HG03066 (cell line): ENCODE measurements around the gene ACTR3.
"Not testable (repeated sequence)": the region's sequence is repeated elsewhere in the genome, so short reads cannot be mapped to it uniquely, and the experiment has no call there.

Experiments used
- ATAC-seq: cut with Tn5 transposase; IDR thresholded peaks from one replicate; pipeline ENCODE4 v1.9.1; 2021; ENCODE audit warnings: low read depth; ENCODE audit not compliant: unreplicated experiment

Gene ACTR3

DNA sequence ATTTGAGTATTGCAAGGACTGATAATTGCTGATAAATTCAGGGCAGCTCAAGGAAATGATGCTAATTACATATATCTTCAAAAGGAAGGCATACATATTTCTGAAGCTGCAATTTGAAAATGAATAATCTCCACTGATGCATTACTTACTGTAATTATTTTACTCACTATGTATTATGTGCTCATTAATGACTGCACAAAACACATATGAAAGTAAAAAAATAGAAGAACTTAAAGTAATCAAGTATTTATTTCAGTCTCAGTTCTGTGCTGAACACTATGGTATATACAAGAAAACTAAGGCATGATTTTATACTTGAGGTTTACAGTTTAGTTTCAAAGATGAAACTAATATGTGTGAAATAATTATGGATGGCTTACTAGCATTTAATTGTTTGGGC is 9.3 kb downstream of the ACTR3 start:
- no peak for ATAC-seq

DNA sequence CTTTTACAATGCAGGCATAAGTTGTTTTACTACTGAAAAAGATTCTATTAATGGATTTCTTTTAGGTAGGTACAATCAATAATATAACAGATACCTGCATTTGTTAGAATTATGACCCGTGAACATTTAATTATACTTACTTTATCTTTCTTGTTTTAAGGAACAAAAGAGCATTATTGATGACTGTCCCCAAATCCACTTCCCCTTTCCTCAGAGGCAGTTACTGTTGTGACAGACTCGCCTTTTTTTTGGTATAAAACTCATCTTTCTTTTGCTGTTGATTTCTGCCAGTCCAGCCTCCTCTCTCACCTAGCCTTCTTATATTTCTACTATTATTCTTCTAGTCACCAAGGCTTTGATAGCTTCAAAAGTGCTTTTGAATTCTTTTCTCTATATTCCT is 12.1 kb downstream of the ACTR3 start:
- ATAC-seq, result no peak

DNA sequence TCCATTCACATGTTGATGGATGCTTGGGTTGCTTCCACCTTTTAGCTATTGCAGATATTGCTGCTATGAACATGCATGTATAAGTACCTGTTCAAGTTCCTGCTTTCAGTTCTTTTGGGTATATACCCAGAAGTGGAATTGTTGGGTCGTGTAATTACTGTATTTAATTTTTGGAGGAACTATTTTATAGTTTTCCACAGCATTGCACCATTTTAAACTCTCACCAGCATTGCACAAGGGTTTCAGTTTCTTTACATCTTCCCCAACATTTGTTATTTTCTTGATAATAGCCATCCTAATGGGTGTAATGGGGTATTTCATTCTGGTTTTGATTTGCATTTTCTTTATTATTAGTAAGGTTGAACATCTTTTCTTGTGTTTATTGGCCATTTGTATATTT is 16.0 kb downstream of the ACTR3 start:
- no peak for ATAC-seq

DNA sequence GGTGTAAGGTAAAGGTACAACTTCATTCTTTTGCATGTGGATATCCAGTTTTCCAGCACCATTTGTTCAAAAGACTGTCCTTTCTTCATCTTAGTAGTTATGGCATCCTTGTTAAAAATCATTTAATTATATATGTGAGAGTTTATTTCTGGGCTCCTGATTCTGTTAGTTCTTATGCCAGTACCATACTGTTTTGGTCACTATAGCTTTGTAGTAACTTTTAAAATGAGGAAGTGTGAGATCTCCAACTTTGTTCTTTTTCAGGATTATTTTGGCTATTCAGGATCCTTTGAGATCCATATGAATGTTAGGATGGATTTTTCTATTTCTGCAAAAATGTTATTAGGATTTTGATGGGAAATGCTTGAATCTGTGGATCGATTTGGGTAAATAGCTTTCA is 16.8 kb downstream of the ACTR3 start:
- no peak for ATAC-seq

DNA sequence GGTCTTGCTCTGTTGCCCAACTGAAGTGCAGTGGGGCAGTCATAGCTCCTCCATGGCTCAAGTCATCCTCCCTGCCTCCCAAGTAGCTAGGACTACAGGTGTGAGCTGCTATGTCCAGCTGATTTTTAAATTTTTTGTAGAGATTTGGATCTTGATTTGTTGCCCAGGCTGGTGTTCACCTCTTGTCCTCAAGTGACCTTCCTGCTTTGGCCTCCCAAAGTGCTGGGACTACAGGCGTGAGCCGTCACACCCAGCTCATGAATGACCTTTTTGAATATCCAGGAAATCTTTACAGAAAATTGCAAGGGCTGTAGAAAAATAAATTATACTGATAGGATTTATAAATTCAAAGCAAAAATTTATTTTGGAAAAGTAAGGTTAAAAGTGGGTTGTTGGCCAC is 17.4 kb downstream of the ACTR3 start:
- ATAC-seq, result no peak

DNA sequence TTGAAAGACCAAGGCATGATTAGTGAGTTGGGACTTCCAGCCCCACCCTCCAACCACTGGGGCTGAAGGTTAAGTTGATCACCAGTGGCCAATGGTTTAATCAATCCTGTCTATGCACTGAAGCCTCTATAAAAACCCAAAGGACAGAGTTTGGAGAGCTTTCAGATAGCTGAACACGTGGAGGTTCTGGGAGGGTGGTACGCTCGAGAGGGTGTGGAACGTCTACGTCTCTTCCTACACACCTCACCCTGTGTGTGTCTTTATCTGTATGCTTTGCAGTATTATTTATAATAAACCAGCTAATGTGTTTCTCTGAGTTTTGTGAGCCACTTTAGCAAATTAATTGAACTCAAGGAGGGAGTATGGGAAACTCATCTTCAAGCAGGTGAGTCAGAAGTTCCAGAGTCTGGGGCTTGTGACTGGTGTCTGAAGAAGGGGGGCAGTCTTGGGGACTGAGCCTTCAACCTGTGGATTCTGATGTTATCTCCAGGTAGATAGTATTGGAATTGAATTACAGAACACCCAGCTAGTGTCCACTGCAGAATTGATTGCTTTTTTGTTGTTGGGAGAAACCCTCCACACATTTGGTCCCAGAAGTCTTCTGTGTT is 20.3 kb downstream of the ACTR3 start:
- no peak for ATAC-seq

DNA sequence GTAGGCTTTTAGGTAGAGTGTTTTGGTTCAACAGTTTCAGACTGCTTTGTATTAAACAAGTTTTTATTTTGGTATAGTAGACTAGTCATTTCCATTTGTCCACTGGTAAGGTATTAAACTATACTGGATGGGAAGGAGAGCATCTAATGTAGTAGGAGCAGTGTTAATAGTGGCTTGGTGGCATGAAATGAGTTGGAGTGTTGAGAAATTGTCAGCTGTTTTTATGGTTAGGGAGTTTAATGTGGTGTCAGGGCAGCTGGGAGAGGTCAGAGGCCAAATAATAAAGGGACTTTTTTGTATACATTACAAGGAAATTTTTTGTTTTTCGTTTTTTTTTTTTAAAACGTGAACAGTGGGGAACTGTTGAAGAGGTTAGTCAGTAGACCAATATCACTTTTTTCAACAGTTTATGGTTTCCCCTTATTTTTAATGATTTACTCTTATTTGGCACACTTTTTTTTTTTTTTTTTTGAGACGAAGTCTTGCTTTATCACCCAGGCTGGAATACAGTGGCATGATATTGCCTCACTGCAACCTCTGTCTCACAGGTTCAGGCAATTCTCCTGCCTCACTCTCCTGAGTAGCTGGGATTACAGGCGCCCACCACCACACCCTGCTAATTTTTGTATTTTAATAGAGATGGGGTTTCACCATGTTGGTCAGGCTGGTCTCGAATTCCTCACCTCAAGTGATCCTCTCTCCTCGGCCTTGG is 21.2 kb downstream of the ACTR3 start:
- no peak for ATAC-seq

DNA sequence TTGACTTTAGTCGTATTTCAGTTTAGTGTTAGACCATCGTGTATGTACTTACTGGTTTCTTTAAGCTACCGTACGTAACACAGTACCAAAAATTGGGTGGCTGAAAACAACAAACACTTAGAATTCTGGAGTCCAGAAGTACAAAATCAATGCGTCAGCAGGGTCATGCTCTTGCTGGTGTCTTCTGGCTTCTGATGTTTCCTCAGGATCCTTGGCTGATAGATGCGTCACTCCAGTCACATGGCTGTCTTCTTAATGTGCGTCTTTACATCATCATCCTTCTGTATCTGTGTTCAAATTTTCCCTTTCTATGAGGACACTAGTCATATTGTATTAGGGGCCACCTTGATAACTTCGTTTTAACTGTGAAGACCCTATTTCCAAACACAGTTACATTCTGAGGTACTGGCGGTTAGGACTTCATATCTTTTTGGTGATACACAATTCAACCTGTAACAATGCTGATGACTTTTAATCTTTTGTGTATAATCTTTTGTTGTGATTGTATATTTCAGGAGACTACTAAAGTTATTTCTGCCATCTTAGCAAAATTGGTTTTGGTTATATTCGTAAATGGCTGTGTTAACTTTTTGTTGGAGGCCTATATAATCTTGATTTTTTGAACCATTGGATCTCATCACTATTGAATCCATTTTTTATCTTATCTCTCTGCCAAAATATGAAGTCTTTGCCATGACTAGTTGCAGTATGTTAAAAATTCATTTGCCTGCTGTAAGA is 25.4 kb downstream of the ACTR3 start:
- ATAC-seq, result no peak

DNA sequence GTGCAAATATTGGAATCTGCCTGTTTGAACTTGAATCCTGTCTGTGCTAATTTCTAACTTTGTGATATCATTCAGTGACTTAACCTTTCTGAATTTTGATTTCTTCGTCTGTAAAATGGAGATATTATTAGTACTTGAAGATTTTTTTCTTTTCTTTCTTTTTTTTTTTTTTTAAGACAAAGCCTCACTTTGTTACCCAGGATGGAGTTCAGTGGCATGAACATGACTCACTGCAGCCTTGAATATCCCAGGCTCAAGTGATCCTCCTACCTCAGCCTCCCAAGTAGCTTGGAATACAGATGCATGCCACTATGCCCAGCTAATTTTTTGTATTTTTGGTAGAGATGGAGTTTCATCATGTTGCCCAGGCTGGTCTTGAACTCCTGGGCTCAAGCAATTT is 28.3 kb downstream of the ACTR3 start:
- ATAC-seq, result no peak

DNA sequence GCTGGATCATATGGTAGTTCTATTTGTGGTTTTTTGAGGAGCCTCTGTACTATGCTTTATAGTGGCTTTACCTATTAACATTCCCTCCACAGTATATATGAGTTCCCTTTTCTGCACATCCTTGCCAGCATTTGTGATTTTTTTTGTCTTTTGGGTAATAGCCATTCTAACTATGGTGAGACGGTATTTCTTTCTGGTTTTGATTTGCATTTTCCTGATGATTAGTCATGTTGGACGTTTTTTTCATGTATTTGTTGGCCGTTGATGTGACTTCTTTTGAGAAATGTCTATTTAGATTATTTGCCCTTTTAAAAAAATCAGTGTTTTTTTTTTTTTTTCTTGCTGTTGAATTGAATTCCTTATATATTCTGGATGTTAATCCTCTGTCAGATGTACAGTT is 31.1 kb downstream of the ACTR3 start:
- ATAC-seq, result no peak

DNA sequence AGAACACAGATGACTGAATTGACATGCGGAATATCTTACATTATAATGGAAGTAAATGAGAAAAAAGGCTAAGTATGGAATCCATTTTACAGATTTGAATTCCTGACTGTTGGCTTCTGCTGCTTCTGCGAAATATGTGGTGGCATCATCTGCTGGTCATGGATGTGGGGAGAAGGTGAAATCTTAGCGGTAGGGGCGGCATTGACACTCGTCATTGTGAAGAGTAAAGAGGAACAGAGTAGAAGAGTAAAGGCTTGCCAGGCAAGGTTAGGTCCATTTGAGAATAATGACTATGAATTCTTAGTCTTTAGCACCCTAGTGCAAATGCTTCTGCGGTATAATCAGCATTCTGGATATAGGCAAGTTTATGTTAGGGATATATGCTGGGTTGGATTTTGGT is 32.4 kb downstream of the ACTR3 start:
- no peak for ATAC-seq

DNA sequence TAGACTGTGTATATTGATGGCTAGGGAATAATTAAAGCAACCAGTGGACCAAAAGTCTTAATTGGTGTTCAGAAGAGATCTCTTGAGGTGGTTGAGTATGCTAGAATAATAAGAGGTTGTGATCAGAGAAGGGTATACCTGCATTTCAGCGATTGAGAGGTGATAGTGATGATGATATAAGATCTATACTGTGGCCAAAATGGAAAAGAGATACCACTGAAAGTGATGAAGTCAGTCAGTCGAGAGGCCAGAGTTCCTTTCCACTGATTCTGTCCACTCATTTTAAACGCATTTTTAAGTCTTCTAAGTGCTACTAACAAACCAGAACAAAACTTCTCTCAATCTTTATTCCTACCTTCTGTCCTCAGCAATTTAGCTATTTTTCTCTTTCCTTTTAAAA is 32.9 kb downstream of the ACTR3 start:
- no peak for ATAC-seq

DNA sequence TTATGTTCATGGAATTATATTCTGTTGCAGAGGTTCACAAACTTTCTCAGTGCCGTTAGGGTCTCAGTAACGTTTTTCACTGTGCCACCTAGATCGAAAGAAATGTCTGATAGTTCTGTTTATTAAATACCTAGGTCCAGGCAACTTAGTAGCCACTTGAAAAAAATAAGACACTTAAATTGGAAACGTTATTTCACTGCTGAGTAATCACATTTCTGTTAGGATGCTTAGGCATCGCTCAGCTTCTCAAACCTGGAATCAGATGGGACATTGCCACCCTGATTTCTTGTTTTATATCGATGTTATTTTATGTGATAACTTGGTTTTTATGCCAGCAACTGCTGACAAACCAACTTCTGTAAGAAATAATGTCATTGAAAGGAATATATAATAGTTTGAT is 36.0 kb downstream of the ACTR3 start:
- ATAC-seq, result no peak

DNA sequence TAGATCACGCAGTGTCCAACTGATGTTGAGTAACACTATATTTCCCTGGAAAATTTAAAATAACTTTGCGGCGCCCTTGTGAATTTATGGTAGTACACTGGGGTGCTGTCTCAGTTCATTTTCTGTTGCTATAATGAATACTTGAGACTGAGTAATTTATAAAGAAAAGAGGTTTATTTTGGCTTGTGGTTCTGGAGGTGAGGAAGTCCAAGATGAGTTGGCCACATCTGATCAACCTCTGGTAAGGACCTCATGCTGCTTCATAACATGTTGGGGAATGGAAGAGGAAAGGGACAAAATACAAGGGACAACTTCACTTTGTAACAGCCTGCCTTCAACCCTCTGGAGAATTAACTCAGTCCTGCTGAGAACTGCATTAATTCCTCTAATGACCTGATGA is 36.4 kb downstream of the ACTR3 start:
- ATAC-seq, result no peak

DNA sequence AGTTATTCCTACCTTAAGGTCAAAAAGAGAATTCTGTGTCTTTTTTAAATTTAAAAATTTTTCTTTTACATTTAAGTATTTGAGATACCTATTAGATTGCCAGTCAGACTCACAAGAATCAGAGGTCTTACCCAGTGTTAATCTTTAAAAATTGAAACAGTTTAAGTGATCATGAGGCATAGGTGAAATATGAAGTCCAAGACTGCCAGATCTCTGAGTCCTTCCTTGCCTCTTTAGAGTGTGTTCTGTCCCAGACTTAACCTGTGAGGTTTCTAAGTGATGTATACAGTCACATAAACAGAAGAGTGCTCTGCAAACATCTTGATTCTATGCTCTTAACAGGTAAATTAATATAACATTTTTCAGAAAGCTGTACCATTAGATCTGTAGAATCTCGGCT is 40.6 kb downstream of the ACTR3 start:
- ATAC-seq, result no peak

DNA sequence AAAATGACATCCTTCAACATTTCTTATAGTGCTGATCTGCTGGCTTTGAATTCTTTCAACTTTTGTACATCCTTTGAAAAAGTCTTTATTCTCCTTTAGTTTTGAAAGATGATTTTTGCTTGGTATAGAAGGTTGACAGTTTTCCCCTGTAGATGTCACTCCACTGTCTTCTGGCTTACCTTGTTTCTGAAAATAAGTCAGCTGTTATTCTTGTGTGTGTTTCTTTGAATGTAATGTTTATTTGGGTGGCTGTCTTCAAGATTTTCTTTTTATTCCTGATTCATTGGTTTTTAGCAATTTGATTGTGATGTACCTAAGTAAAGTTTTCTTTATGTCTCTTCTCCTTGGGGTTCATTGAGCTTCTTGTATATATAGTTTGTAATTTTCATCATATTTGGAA is 47.6 kb downstream of the ACTR3 start:
- no peak for ATAC-seq

DNA sequence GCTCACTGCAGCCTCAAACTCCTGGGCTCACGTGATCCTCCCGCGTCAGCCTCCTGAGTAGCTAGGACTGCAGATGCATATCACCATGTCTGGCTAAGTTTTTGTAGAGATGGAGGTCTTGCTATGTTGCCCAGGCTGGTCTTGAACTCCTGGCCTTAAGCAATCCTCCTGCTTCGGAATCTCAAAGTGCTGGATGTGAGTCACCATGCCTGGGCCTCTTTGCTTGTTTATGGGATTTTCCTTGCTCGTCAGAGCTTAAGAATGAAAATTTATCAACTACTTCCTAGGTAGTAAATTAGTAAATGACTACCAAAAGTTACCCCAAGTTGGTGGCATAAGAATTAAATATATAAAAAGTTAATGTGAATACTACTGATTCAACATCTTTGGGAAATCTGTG is 51.0 kb downstream of the ACTR3 start:
- ATAC-seq, result no peak

DNA sequence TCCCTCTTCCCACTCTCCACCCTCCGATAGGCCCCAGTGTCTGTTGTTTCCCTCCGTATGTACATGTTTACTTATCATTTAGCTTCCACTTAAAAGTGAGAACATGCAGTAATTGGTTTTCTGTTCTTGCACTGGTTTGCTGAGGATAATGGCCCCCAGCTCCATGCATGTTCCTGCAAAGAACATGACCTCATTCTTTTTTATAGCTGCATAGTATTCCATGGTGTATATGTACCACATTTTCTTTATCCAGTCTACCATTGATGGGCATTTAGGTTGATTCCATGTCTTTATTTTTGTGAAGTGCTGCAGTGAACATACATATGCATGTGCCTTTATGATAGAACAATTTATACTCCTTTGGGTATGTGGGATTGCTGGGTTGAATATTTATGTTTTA is 55.9 kb downstream of the ACTR3 start:
- ATAC-seq, result not testable (repeated sequence)

DNA sequence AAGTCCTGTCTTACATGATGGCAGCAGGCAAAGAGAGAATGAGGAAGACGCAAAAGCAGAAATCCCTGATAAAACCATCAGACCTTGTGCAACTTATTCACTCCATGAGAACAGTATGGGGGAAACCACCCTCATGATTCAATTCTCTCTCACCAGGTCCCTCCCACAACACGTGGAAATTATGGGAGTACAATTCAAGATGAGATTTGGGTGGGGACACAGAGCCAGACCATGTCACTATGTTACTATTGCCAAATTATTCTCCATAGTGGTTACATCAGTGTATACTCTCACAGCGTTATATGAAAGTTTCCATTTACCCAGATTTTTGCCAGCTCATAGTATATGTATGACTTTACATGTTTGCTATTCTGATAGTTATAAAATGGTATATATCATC is 61.0 kb downstream of the ACTR3 start:
- not testable (repeated sequence) for ATAC-seq

DNA sequence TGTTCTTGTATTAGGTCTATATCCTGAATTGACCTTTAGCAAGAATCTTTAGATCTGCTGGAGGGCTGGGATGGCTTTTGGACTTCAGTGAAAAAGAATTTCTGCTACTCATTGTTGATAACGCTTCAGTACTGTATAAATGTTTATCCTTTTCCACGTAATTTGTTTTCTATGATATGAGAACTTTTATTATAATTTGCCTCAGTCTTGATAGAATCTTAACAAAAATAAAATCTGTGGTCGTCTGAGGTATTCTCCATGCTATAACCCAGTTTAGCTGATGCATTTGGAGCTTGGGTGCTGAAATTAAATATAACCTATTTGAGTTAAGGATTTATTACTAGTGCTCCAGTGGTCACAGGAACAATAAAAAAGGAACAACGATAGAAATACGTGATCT is 71.1 kb downstream of the ACTR3 start:
- no peak for ATAC-seq

DNA sequence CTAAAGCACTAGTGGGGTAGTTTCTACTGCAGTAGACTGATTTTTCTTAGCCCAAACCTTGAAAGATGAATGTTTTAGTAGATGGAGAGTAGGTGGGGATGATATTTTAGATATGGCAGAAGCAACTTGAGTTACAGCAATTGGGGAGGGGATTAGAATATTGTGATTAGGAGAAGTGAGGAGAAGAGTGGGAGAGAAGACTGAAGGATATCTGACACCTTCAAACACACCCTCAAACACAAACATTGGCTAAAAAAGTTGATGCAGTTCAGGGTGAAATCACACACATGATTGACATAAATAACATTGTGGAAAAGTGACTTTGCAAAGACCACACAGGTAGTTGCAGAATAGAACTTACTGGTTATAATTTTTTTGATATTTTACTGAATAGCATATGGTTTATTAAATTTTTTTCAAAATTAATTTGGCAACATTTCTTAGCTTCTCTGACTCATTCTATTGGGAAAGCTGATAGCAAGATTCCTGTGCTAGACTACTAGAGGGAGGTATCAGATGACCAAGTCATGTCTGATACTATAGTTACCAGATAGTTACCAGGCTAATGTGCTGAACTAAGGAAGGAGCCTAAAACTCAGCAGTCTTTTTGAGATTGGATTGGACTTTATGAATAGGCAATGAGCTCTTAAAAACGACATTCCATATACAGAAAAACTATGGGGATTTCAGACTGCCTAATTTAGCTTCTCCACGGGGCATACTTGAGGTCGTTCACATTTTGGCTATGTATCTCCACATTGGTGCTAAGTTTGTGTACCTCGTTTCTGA is 73.0 kb downstream of the ACTR3 start:
- ATAC-seq, result no peak
